Immature natural killer cell (primary cell): ENCODE data around the gene RAB11FIP5. TPM values are rescaled to one million over a fixed set of nuclear protein-coding genes. Genes with fewer than 3 reads are reported as not detected.
A peak's percentile ranks its signal among the peaks of the same experiment; 100 is the strongest.

Experiments
- DNase-seq, 3 donors: peaks; one replicate each; pipeline ENCODE4 v3.0.0; 2022; ENCODE audit warnings: mixed read lengths in 1 of 3
- H3K27ac Mint-ChIP-seq, 6 donors: one replicate each; pipeline ENCODE4 v1.8.0; 2020; ENCODE audit warnings: mixed read lengths in 6 of 6, mild to moderate bottlenecking in 5 of 6, inconsistent platforms in 4 of 6, moderate library complexity in 3 of 6
- H3K27me3 Mint-ChIP-seq, 3 donors: one replicate each; pipeline ENCODE4 v1.8.0; 2020 to 2021; ENCODE audit warnings: low read depth in 3 of 3, mild to moderate bottlenecking in 3 of 3, mixed read lengths in 3 of 3, moderate library complexity in 3 of 3, inconsistent platforms in 1 of 3
- H3K36me3 Mint-ChIP-seq, 3 donors: one replicate each; pipeline ENCODE4 v1.8.0; 2020; ENCODE audit warnings: mixed read lengths in 3 of 3, inconsistent platforms in 2 of 3, mild to moderate bottlenecking in 2 of 3
- H3K4me1 Mint-ChIP-seq, 2 donors: one replicate each; pipeline ENCODE4 v1.8.0; 2020; ENCODE audit warnings: inconsistent platforms in 2 of 2, mild to moderate bottlenecking in 2 of 2, mixed read lengths in 2 of 2, moderate library complexity in 1 of 2
- H3K4me3 Mint-ChIP-seq, 5 donors: one replicate each; pipeline ENCODE4 v1.8.0; 2020; ENCODE audit warnings: mild to moderate bottlenecking in 5 of 5, mixed read lengths in 5 of 5, inconsistent platforms in 3 of 5, moderate library complexity in 3 of 5
- H3K9me3 Mint-ChIP-seq, 6 donors: one replicate each; pipeline ENCODE4 v1.8.0; 2020; ENCODE audit warnings: mild to moderate bottlenecking in 6 of 6, mixed read lengths in 6 of 6, inconsistent platforms in 4 of 6, moderate library complexity in 3 of 6
- polyA plus RNA-seq, 3 donors: library from polyadenylated mRNA; unstranded; fragments of 300-500 nt; fragmentation: Illumina TruSeq; gene quantifications; one replicate each; pipeline ENCODE4 v1.2.3, GENCODE V29; 2021

RAB11FIP5 gene
- polyA plus RNA-seq, 3 donors from 2014 or later, result 3.7 to 6.6 (median 5.0) TPM

GRCh38 chr2:73085691-73086090, 27.1 kb downstream of the RAB11FIP5 start:
- peaks cover 0 to 4% of the 10 kb centered on the region in 2 donors for H3K4me1 Mint-ChIP-seq
- no peaks in the 10 kb centered on the region for H3K9me3 Mint-ChIP-seq
- peaks cover 2 to 3% (median 2%) of the 10 kb centered on the region in 3 donors for H3K27me3 Mint-ChIP-seq
- no peak overlapping the region for H3K27ac Mint-ChIP-seq
- H3K36me3 Mint-ChIP-seq, result no peaks in the 10 kb centered on the region
- no peak overlapping the region for H3K4me3 Mint-ChIP-seq
- DNase-seq, result peak; percentile 63 to 74 (median 64)

GRCh38 chr2:73084971-73085370, 27.8 kb downstream of the RAB11FIP5 start:
- Mint-ChIP-seq H3K4me1 (peaks cover 0 to 4% of the 10 kb centered on the region in 2 donors), H3K27ac (no peak overlapping the region), H3K4me3 (no peak overlapping the region), H3K27me3 (peaks cover 0 to 3% (median 2%) of the 10 kb centered on the region in 3 donors), H3K9me3 (no peaks in the 10 kb centered on the region), H3K36me3 (no peaks in the 10 kb centered on the region)
- DNase-seq, result no peak

DNA sequence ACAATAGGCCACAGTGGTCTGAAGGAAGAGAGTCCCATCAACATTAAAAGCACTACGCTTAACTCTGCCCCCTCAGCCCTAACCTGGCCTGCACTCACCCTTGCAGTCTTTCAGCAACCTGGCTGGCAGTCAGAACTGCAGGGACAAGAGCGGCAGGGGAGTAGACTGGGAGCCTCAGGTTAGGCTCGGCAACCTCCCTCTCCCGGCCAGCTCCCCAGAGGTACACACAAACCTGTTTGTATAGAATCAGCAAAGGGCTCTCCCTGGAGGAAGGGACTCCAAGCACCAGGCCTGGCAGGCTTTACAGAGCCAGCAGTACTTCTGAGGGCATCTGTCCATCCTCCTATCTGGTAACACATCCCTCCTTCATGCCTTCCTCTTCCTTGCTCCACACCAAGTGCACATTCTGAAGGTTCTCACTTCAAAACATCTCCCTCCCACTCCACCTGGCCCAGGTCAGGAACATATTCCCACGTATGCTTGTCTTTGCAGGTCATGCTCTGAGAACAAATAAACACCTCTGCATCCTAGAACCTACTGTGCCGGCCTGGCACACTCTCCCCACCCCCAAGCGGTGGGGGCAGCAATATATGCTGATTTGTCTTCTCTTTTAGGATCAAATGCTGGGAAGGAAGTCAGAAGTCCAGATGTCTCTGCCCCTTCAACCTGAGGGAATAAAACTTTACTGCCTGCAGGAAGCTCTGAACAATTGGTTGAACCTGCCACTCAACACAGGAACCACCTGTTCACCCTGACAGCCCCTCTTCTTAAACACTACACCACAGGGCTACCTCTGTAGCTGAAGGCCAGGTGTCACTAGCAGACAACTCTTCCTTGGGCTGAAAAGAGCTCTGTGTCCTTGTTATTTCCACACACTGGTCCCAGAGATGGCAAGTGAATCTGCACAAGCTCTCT, 28.6 kb downstream of the RAB11FIP5 start:
- Mint-ChIP-seq H3K4me3 (no peak overlapping the region), H3K4me1 (peaks cover 0 to 4% of the 10 kb centered on the region in 2 donors), H3K9me3 (no peaks in the 10 kb centered on the region), H3K27me3 (peaks cover 0 to 5% (median 2%) of the 10 kb centered on the region in 3 donors), H3K36me3 (no peaks in the 10 kb centered on the region), H3K27ac (no peak overlapping the region)
- DNase-seq, result no peak

DNA sequence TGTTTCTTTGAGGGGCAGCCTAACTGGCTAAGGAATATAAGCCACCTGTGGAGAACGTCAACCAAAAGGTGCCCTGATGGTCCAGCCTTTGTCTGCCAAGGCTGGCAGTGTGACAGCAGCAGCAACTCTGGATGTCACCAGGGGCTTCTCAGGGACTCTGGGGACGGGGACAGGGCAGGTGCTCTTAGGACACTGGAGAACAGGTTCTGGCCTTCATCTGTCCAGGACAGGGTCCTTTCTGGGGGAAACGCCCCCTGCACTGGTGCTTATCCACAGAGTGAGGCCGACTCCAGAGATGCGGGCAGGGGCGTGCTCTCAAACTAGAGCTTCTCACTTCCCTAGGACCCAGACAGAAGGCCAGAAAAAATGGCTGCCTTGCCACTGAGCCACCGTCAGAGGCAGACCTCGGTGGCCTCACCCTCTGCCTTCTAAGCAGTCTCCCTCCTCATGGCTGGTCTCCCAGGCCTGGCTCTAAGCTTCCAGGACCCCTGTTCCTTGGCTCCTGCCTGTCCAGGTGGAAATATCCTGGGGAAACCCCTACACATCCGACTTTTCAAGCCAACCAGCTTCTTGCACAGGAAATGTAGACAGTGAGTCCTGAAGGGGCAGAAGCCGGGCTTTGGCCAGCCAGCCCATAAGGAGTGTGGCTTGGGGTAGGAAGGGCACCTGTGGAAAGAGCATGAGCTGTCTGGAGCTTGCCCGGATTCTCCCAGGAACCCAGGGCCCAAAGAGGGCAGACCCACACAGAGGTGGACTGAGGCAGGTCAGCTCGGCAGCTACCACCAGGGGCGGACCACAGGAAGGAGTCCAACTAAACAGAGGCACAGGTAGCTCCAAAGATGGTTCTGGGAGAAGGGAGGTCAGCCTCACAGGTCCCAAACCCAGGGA, 30.0 kb downstream of the RAB11FIP5 start:
- Mint-ChIP-seq H3K4me1 (peaks cover 0 to 4% of the 10 kb centered on the region in 2 donors), H3K27ac (no peak overlapping the region), H3K9me3 (no peaks in the 10 kb centered on the region), H3K36me3 (no peaks in the 10 kb centered on the region), H3K4me3 (no peak overlapping the region), H3K27me3 (peaks cover 0 to 3% (median 2%) of the 10 kb centered on the region in 3 donors)
- DNase-seq, result no peak

DNA sequence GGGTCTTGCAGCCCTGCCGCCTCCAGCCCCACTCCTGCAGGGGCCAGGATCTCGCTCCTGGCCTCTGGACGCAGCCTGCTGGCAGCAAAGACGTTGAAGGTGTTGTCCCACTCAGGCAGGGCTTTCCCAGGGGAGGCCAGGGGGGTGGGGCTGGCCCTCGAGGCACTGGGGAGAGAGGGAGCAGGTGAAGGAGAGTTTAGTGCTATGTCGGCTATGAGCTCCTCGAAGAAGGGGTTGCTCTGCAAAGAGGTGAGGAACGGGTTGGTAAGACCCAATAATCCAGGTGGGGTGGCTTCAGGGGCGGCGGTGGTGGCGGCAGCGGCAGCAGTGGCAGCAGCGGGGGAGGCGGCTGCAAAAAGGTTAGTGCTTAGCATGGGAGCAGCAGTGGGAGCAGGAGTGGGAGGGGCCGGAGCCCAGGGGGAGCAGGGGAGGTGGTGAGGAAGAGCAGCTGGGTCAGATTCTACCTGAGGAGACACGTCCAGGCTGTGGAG, 31.5 kb downstream of the RAB11FIP5 start:
- H3K36me3 Mint-ChIP-seq, result no peaks in the 10 kb centered on the region
- no peak overlapping the region for H3K4me3 Mint-ChIP-seq
- no peak for DNase-seq
- peaks cover 0 to 4% of the 10 kb centered on the region in 2 donors for H3K4me1 Mint-ChIP-seq
- H3K27ac Mint-ChIP-seq, result no peak overlapping the region
- H3K9me3 Mint-ChIP-seq, result no peaks in the 10 kb centered on the region
- H3K27me3 Mint-ChIP-seq, result peaks cover 0 to 5% (median 2%) of the 10 kb centered on the region in 3 donors

DNA sequence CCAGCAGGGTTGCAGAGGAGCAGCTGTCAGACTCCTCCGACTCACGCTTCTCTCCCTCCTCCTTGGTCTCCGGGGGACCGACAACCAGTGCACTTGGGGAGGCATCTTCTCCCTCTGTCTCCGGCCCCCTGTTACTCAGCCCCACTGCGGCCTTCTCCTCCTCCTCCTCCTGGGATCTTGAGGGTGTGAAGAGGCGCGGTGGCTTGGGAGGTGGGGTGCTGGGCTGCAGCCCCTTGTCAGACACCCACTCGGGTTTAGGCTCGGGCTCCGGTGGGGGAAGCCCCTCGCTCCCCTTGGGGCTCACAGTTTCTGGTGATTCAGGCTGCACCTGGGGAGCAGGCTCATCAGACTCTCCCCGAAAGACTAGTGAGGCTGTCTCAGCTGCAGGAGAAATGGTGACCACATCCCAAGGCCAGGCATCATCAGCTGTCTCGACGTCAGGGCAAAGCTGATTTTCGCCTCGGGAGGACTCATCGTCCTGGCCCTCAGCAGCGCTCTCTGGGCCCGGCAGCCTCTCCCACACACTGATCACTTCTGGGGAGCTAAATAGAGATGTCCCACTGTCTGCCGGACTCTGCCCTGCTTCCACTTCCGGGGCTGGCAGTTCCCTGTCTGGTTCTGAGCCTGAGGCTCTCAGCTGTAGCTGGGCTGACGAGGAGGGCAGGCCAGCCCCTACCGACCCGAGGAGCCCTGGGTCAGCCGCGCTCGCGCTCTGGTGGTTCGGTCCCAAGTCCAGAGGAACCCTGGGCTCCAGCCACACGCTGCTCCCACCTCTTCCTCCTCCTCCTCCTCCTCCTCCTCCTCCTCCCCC, 32.2 kb downstream of the RAB11FIP5 start:
- Mint-ChIP-seq H3K4me3 (no peak overlapping the region), H3K9me3 (no peaks in the 10 kb centered on the region), H3K4me1 (peaks cover 0 to 3% of the 10 kb centered on the region in 2 donors), H3K36me3 (no peaks in the 10 kb centered on the region), H3K27ac (no peak overlapping the region), H3K27me3 (peaks cover 0 to 5% (median 0%) of the 10 kb centered on the region in 3 donors)
- no peak for DNase-seq

- H3K4me3 Mint-ChIP-seq, result no peak overlapping the region
- H3K36me3 Mint-ChIP-seq, result no peaks in the 10 kb centered on the region
- H3K27me3 Mint-ChIP-seq, result peaks cover 0 to 8% (median 0%) of the 10 kb centered on the region in 3 donors
- no peak overlapping the region for H3K27ac Mint-ChIP-seq
- no peak for DNase-seq
- no peaks in the 10 kb centered on the region for H3K9me3 Mint-ChIP-seq
- no peaks in the 10 kb centered on the region for H3K4me1 Mint-ChIP-seq
These were observed 33.1 kb downstream of the RAB11FIP5 start for GRCh38 chr2:73079636-73080035.

- Mint-ChIP-seq H3K27ac (no peak overlapping the region), H3K4me3 (no peak overlapping the region), H3K36me3 (no peaks in the 10 kb centered on the region), H3K4me1 (no peaks in the 10 kb centered on the region), H3K27me3 (peaks cover 0 to 9% (median 0%) of the 10 kb centered on the region in 3 donors), H3K9me3 (no peaks in the 10 kb centered on the region)
- no peak for DNase-seq
These were observed 34.0 kb downstream of the RAB11FIP5 start for GRCh38 chr2:73078457-73079411.

GRCh38 chr2:73077424-73077795, 35.3 kb downstream of the RAB11FIP5 start:
- Mint-ChIP-seq H3K36me3 (no peaks in the 10 kb centered on the region), H3K9me3 (no peaks in the 10 kb centered on the region), H3K4me3 (no peak overlapping the region), H3K27ac (no peak overlapping the region), H3K4me1 (peaks cover 0 to under 1% of the 10 kb centered on the region in 2 donors), H3K27me3 (peaks cover 0 to 9% (median under 1%) of the 10 kb centered on the region in 3 donors)
- no peak for DNase-seq

GRCh38 chr2:73076701-73077423, 35.9 kb downstream of the RAB11FIP5 start:
- no peak for DNase-seq
- Mint-ChIP-seq H3K4me3 (no peak overlapping the region), H3K36me3 (no peaks in the 10 kb centered on the region), H3K9me3 (no peaks in the 10 kb centered on the region), H3K27ac (no peak overlapping the region), H3K4me1 (peaks cover 5 to 6% of the 10 kb centered on the region in 2 donors), H3K27me3 (peaks cover 0 to 13% (median 6%) of the 10 kb centered on the region in 3 donors)

DNA sequence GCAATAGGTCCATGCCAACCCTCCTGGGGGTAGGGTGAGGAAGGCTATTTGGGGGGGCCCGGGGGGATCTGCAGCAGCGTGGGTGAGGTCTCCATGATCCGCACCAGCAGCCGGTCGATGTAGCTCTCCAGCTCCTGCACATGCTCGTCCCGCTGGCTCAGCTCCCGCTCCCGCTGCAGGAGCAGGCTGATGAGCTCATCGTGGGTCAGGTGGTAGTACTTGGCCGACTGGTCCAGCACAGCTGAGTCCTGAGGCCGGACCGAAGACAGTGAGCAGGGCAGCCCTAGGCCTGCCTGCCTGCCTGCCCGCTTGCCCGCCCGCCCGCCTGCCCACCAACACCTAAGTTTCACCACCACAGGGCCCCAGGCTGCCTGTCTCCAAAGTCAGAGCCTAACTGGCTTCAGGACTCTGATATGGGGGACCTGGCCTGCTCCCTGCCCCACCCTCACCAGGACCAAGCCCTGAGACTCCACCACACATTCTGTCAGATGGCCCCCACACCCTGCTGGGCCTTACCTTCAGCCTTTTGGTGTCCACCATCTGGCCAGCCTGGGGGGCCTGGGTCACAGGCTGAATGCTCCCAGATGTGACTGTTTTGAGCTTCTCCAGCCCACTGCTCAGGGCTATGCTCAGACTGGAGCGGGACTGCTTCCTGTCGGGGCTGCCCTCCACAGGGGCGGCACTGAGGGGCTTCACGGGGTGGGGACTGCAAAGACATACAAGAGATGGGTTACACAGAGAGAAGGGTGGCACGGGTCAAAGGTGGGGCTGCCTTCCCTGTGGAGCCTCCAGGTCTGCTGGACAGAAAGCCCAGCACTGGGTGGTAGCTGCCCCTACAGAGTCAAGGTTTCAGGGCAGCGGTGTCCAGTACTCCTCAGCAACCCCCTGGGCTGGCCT, 37.0 kb downstream of the RAB11FIP5 start:
- no peaks in the 10 kb centered on the region for H3K36me3 Mint-ChIP-seq

More for the DNA sequence above, 37.0 kb downstream of the RAB11FIP5 start:
- no peak overlapping the region for H3K4me3 Mint-ChIP-seq
- H3K9me3 Mint-ChIP-seq, result no peaks in the 10 kb centered on the region
- peaks cover 8 to 22% (median 14%) of the 10 kb centered on the region in 3 donors for H3K27me3 Mint-ChIP-seq
- no peak for DNase-seq
- peaks cover 9 to 10% of the 10 kb centered on the region in 2 donors for H3K4me1 Mint-ChIP-seq
- no peak overlapping the region for H3K27ac Mint-ChIP-seq
